ENCODE measurements around the gene PPY.
"Not testable (repeated sequence)": the region's sequence is repeated elsewhere in the genome, so short reads cannot be mapped to it uniquely, and the experiment has no call there.

PPY gene

GRCh38 chr17:43967251-43967875 is 25.1 kb upstream of the PPY start:
- no peak for TF ChIP-seq CTCF (IDR thresholded peaks at IDR 0.05)
- DNase-seq = no peak
- H3K4me3 Mint-ChIP-seq = no peak overlapping the region
- H3K4me1 Mint-ChIP-seq = peaks cover 9% of the 10 kb centered on the region
- no peak overlapping the region for H3K27ac Mint-ChIP-seq
- no peaks in the 10 kb centered on the region for H3K9me3 Mint-ChIP-seq
- H3K36me3 Mint-ChIP-seq (ENCODE audit: low read depth) = no peaks in the 10 kb centered on the region
- H3K27me3 Mint-ChIP-seq (ENCODE audit: low read depth, poor library complexity) = peaks cover 40% of the 10 kb centered on the region

- Mint-ChIP-seq H3K36me3 (ENCODE audit: low read depth) (no peaks in the 10 kb centered on the region), H3K27me3 (ENCODE audit: low read depth, poor library complexity) (peaks cover 47% of the 10 kb centered on the region), H3K4me3 (no peak overlapping the region), H3K27ac (no peak overlapping the region), H3K9me3 (no peaks in the 10 kb centered on the region), H3K4me1 (peaks cover 9% of the 10 kb centered on the region)
- no peak for TF ChIP-seq CTCF (IDR thresholded peaks at IDR 0.05)
- DNase-seq = no peak
Measured at GRCh38 chr17:43966276-43966675, 24.0 kb upstream of the PPY start.

- no peak for DNase-seq
- Mint-ChIP-seq H3K9me3 (no peaks in the 10 kb centered on the region), H3K36me3 (ENCODE audit: low read depth) (no peaks in the 10 kb centered on the region), H3K4me3 (no peak overlapping the region), H3K4me1 (peaks cover 2% of the 10 kb centered on the region), H3K27me3 (ENCODE audit: low read depth, poor library complexity) (peaks cover 37% of the 10 kb centered on the region), H3K27ac (no peak overlapping the region)
- no peak for TF ChIP-seq CTCF (IDR thresholded peaks at IDR 0.05)
Measured at GRCh38 chr17:43962479-43962878, 20.2 kb upstream of the PPY start.

GRCh38 chr17:43961954-43962353 is 19.7 kb upstream of the PPY start:
- Mint-ChIP-seq H3K4me1 (no peaks in the 10 kb centered on the region), H3K27me3 (ENCODE audit: low read depth, poor library complexity) (peaks cover 38% of the 10 kb centered on the region), H3K27ac (no peak overlapping the region), H3K36me3 (ENCODE audit: low read depth) (no peaks in the 10 kb centered on the region), H3K9me3 (no peaks in the 10 kb centered on the region), H3K4me3 (no peak overlapping the region)
- no peak for DNase-seq
- no peak for TF ChIP-seq CTCF (IDR thresholded peaks at IDR 0.05)

GRCh38 chr17:43961292-43961691 is 19.0 kb upstream of the PPY start:
- H3K27me3 Mint-ChIP-seq (ENCODE audit: low read depth, poor library complexity) = peaks cover 39% of the 10 kb centered on the region
- H3K36me3 Mint-ChIP-seq (ENCODE audit: low read depth); H3K9me3 Mint-ChIP-seq; H3K4me1 Mint-ChIP-seq; H3K4me3 Mint-ChIP-seq; H3K27ac Mint-ChIP-seq; DNase-seq: not testable (repeated sequence)

GRCh38 chr17:43958748-43959352 is 16.6 kb upstream of the PPY start:
- no peak for DNase-seq
- no peak overlapping the region for H3K27ac Mint-ChIP-seq
- H3K36me3 Mint-ChIP-seq (ENCODE audit: low read depth) = no peaks in the 10 kb centered on the region
- H3K9me3 Mint-ChIP-seq = no peaks in the 10 kb centered on the region
- no peaks in the 10 kb centered on the region for H3K4me1 Mint-ChIP-seq
- H3K4me3 Mint-ChIP-seq = no peak overlapping the region
- no peak for TF ChIP-seq CTCF (IDR thresholded peaks at IDR 0.05)
- H3K27me3 Mint-ChIP-seq (ENCODE audit: low read depth, poor library complexity) = peaks cover 50% of the 10 kb centered on the region

Measured in nephron progenitor cell (in vitro differentiated cells).